Gastrocnemius medialis (tissue), 4 donors: ENCODE results near the gene FIBCD1.

Source experiments
- POLR2A ChIP-seq, 2 donors: fragments of 450-650 bp; IDR thresholded peaks; one replicate each; pipeline ENCODE4 v1.6.1; 2017; ENCODE audit warnings: antibody characterized with exemption in 2 of 2, mild to moderate bottlenecking in 2 of 2, moderate library complexity in 2 of 2
- TF ChIP-seq, protein P1 (sequence below), 5 experiments: fragments of 450-650 bp in 3 of 5; fragments of 200-600 bp in 2 of 5; sonication (generic) in 2 of 5; IDR thresholded peaks in 4 of 5; conservative IDR thresholded peaks in 1 of 5; 1 replicate in 4 of 5; 2 replicates in 1 of 5; pipeline ENCODE4 v1.5.1; 2016 to 2019; ENCODE audit warnings: antibody characterized with exemption in 5 of 5, mild to moderate bottlenecking in 3 of 5, moderate library complexity in 3 of 5

DNA sequence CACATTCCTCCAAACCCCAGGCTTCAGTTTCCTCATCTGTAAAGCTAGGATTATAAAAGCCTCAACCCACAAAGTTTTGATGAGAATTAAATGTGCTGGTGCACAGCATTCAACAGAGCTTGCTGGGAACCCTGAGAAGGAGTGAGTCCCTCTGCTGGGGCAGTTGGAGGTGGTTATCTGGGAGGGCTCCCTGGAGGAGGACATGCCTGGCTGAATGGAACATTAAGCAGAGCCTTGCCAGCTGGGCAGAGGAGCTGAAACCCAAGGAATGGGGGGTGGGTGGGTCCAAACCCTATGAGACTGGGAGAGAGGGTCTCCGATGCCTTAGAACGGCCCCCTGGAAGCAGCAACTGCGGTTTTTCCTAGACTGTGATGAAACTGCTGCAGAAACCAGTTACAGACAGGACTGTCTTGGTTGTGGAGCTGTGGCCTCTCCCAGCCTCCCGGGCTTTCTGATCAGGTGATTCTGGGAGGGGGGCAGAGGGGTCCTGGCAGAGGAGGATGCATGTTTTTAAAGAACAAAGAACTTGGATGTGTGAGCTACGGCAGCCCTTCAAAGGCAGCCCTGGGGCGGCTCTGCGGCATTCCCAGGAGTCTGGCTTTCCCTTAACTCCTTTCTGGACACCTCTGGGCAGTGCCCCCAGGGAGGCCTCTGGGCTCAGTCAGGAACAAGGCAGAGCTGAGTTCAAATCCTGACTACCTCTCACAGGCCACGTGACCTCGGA is 20.8 kb downstream of the FIBCD1 start:
- TF ChIP-seq, protein P1, sequence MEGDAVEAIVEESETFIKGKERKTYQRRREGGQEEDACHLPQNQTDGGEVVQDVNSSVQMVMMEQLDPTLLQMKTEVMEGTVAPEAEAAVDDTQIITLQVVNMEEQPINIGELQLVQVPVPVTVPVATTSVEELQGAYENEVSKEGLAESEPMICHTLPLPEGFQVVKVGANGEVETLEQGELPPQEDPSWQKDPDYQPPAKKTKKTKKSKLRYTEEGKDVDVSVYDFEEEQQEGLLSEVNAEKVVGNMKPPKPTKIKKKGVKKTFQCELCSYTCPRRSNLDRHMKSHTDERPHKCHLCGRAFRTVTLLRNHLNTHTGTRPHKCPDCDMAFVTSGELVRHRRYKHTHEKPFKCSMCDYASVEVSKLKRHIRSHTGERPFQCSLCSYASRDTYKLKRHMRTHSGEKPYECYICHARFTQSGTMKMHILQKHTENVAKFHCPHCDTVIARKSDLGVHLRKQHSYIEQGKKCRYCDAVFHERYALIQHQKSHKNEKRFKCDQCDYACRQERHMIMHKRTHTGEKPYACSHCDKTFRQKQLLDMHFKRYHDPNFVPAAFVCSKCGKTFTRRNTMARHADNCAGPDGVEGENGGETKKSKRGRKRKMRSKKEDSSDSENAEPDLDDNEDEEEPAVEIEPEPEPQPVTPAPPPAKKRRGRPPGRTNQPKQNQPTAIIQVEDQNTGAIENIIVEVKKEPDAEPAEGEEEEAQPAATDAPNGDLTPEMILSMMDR (IDR thresholded peaks at IDR 0.05 in 4 of 5, conservative IDR thresholded peaks at IDR 0.05 in 1 of 5) = no peak
- TF ChIP-seq POLR2A (IDR thresholded peaks at IDR 0.05) = no peak
